GM12878 (cell line): Measurements from ENCODE around the gene DEFB131B. TPM values are rescaled to one million over a fixed set of nuclear protein-coding genes. Genes with fewer than 3 reads are reported as not detected.
A peak's percentile ranks its signal among the peaks of the same experiment; 100 is the strongest.

Experiments used
- ATAC-seq: fragments of 200-7000 bp; cut with Tn5 transposase; 3 replicates; pipeline ENCODE4 v1.9.1; 2020; ENCODE audit warnings: mild to moderate bottlenecking, moderate library complexity
- BruUV-seq: library from RNA; stranded (reverse); fragments of 400-500 nt; replicated peaks from 2 replicates; lab custom pipeline; 2021; lab: Mats Ljungman, UMichigan
- CTCF ChIA-PET: fragments of 300-600 bp; sonication (Branson Sonifier 250); formaldehyde crosslinking; extraction: SDS; loops from one replicate; lab custom pipeline; 2021; ENCODE audit warnings: inconsistent platforms; lab: Yijun Ruan, JAX
- POLR2A ChIA-PET: fragments of 350-600 bp; formaldehyde crosslinking; extraction: SDS; loops from one replicate; lab custom pipeline; 2021; ENCODE audit warnings: inconsistent platforms; lab: Charles Lee
- RAD21 ChIA-PET: fragments of 300-600 bp; sonication (Branson Sonifier 250); formaldehyde crosslinking; loops from one replicate; lab custom pipeline; 2023; ENCODE audit warnings: antibody characterized with exemption; ENCODE audit not compliant: unreplicated experiment; lab: Charles Lee
- SMC1A ChIA-PET: fragments of 300-600 bp; sonication (Branson Sonifier 250); formaldehyde crosslinking; loops from one replicate; lab custom pipeline; 2023; ENCODE audit not compliant: unreplicated experiment, uncharacterized antibody; lab: Charles Lee
- DNase-seq: peaks from one replicate; pipeline ENCODE4 v3.0.0-alpha.2; 2011; ENCODE audit warnings: low read depth, low spot score
- FAIRE-seq: peaks from 3 replicates; lab custom pipeline; 2011; peaks lifted over from hg19 to GRCh38; lab: Jason Lieb, UNC
- H2AFZ ChIP-seq: 2 replicates; pipeline ENCODE4 v1.6.0; 2011; ENCODE audit warnings: low read depth, low read length, control low read depth; ENCODE audit not compliant: control insufficient read depth
- H3K27ac ChIP-seq: 2 replicates; pipeline ENCODE4 v1.5.1; 2011; ENCODE audit warnings: control low read depth; ENCODE audit not compliant: control insufficient read depth, insufficient read depth
- H3K27me3 ChIP-seq, 2 experiments: replicated peaks in 1 of 2; 2 replicates each; pipeline versions ENCODE4 v1.6.0 to v1.6.1; 2011; ENCODE audit warnings: low read length in 1 of 2; ENCODE audit not compliant: control insufficient read depth in 2 of 2, insufficient read depth in 2 of 2
- H3K36me3 ChIP-seq, 2 experiments: 2 replicates each; pipeline ENCODE4 v1.5.1; 2011; ENCODE audit warnings: low read length in 1 of 2; ENCODE audit not compliant: control insufficient read depth in 2 of 2, insufficient read depth in 2 of 2
- H3K4me1 ChIP-seq: 2 replicates; pipeline ENCODE4 v1.6.1; 2011; ENCODE audit warnings: mild to moderate bottlenecking, low read length, moderate library complexity, mixed read lengths; ENCODE audit not compliant: control insufficient read depth, insufficient read depth
- H3K4me2 ChIP-seq: 2 replicates; pipeline ENCODE4 v1.6.0; 2011; ENCODE audit warnings: control low read depth; ENCODE audit not compliant: control insufficient read depth, insufficient read depth
- H3K4me3 ChIP-seq: fragments of 200-600 bp; sonication (generic); 2 replicates; pipeline ENCODE4 v1.5.1; 2016
- H3K79me2 ChIP-seq: 2 replicates; pipeline ENCODE4 v1.6.0; 2011; ENCODE audit warnings: low read length; ENCODE audit not compliant: control insufficient read depth, insufficient read depth
- H3K9ac ChIP-seq: 2 replicates; pipeline ENCODE4 v1.8.0; 2011; ENCODE audit warnings: low read length, control low read depth, mixed read lengths; ENCODE audit not compliant: control insufficient read depth, insufficient read depth
- H3K9me3 ChIP-seq: replicated peaks from 3 replicates; pipeline ENCODE4 v1.5.1; 2011; ENCODE audit warnings: mild to moderate bottlenecking, low read length; ENCODE audit not compliant: control insufficient read depth, insufficient read depth
- H4K20me1 ChIP-seq: 2 replicates; pipeline ENCODE4 v1.6.0; 2011; ENCODE audit not compliant: control insufficient read depth, insufficient read depth
- BHLHE40 ChIP-seq, 2 experiments: fragments of 450-650 bp in 1 of 2; IDR thresholded peaks; 2 replicates each; pipeline ENCODE4 v1.6.1; 2011 to 2017; ENCODE audit warnings: low read depth in 2 of 2, borderline replicate concordance in 1 of 2, improper control_type of control experiment in 1 of 2, low read length in 1 of 2, mild to moderate bottlenecking in 1 of 2
- CHD2 ChIP-seq: IDR thresholded peaks from 2 replicates; pipeline ENCODE4 v1.6.1; 2011; ENCODE audit warnings: low read depth, low read length, improper control_type of control experiment, borderline replicate concordance
- CHD4 ChIP-seq: fragments of 200-600 bp; sonication (generic); IDR thresholded peaks from 2 replicates; pipeline ENCODE4 v1.6.1; 2016; ENCODE audit warnings: mild to moderate bottlenecking
- CREB1 ChIP-seq: IDR thresholded peaks from 2 replicates; pipeline ENCODE4 v1.6.1; 2012; ENCODE audit warnings: low read depth, mild to moderate bottlenecking, inconsistent platforms
- EP300 ChIP-seq, 2 experiments: fragments of 150-350 bp in 1 of 2; IDR thresholded peaks; 2 replicates each; pipeline ENCODE4 v1.6.1; 2011 to 2012; ENCODE audit warnings: low read depth in 2 of 2, low read length in 2 of 2, borderline replicate concordance in 1 of 2, improper control_type of control experiment in 1 of 2, inconsistent platforms in 1 of 2; ENCODE audit not compliant: control insufficient read depth in 1 of 2
- FOXM1 ChIP-seq: IDR thresholded peaks from 2 replicates; pipeline ENCODE4 v1.6.1; 2012; ENCODE audit warnings: low read depth, mild to moderate bottlenecking, inconsistent platforms, low read length, moderate library complexity
- GABPA ChIP-seq: IDR thresholded peaks from 2 replicates; pipeline ENCODE4 v1.6.1; 2014; ENCODE audit warnings: antibody characterized with exemption, low read depth, mild to moderate bottlenecking, inconsistent platforms
- HDAC2 ChIP-seq: fragments of 200-600 bp; sonication (generic); IDR thresholded peaks from 2 replicates; pipeline ENCODE4 v1.6.1; 2017
- IKZF2 ChIP-seq, 2 experiments: fragments of 450-650 bp; IDR thresholded peaks; 2 replicates each; pipeline ENCODE4 v1.6.1; 2017; ENCODE audit warnings: mild to moderate bottlenecking in 2 of 2, moderate library complexity in 2 of 2
- IRF5 ChIP-seq: fragments of 450-650 bp; IDR thresholded peaks from 2 replicates; pipeline ENCODE4 v1.6.1; 2017; ENCODE audit warnings: borderline replicate concordance
- NR2C2 ChIP-seq: IDR thresholded peaks from 2 replicates; pipeline ENCODE4 v1.6.1; 2011; ENCODE audit warnings: borderline replicate concordance, low read depth; ENCODE audit not compliant: control insufficient read depth, insufficient read length
- NR2F1 ChIP-seq: fragments of 450-650 bp; conservative IDR thresholded peaks from 2 replicates; pipeline ENCODE4 v1.6.1; 2017; ENCODE audit warnings: mild to moderate bottlenecking
- PKNOX1 ChIP-seq: fragments of 450-650 bp; IDR thresholded peaks from 2 replicates; pipeline ENCODE4 v1.6.1; 2016; ENCODE audit warnings: mild to moderate bottlenecking
- RAD51 ChIP-seq: fragments of 450-650 bp; IDR thresholded peaks from 2 replicates; pipeline ENCODE4 v1.6.1; 2016; ENCODE audit warnings: moderate library complexity, mild to moderate bottlenecking, inconsistent platforms
- RB1 ChIP-seq: fragments of 450-650 bp; formaldehyde crosslinking; IDR thresholded peaks from 2 replicates; pipeline ENCODE4 v1.6.1; 2017; ENCODE audit warnings: mild to moderate bottlenecking, borderline replicate concordance
- RBBP5 ChIP-seq: fragments of 200-600 bp; sonication (generic); conservative IDR thresholded peaks from 2 replicates; pipeline ENCODE4 v1.6.1; 2016
- RCOR1 ChIP-seq: conservative IDR thresholded peaks from 2 replicates; pipeline ENCODE4 v1.6.1; 2012; ENCODE audit warnings: low read depth, low read length, improper control_type of control experiment
- RUNX3 ChIP-seq: IDR thresholded peaks from 2 replicates; pipeline ENCODE4 v1.6.1; 2012; ENCODE audit warnings: low read length, inconsistent platforms
- TARDBP ChIP-seq: IDR thresholded peaks from 2 replicates; pipeline ENCODE4 v1.6.1; 2016; ENCODE audit warnings: borderline replicate concordance
- USF2 ChIP-seq: IDR thresholded peaks from 2 replicates; pipeline ENCODE4 v1.6.1; 2011; ENCODE audit warnings: low read depth, low read length, improper control_type of control experiment, borderline replicate concordance
- WGBS: methylation state at CpG from one replicate; pipeline ENCODE4 v1.1.6; 2016; ENCODE audit warnings: low lambda C conversion rate; ENCODE audit not compliant: insufficient replicate concordance, insufficient coverage; ENCODE audit errors: missing lambda C conversion rate; 5-methylcytosine and 5-hydroxymethylcytosine counted together
- in situ Hi-C: fragments of 300-500 bp; cut with MboI; formaldehyde crosslinking; loops from 9 replicates; pipeline ENCODE4 v1.14.3; 2018; ENCODE audit warnings: mixed read lengths
- intact Hi-C: fragments of 100-400 bp; cut with micrococcal nuclease; formaldehyde crosslinking; loops from one replicate; pipeline ENCODE4 v1.14.2; 2022; ENCODE audit not compliant: unreplicated experiment
- polyA plus RNA-seq, 11 experiments: library from polyadenylated mRNA; depleted of rRNA in 4 of 11; unstranded in 6 of 11; stranded (reverse) in 5 of 11; fragments of >200 nt; fragmentation: Nextera tagmentation in 4 of 11; fragmentation: Illumina TruSeq in 1 of 11; extraction: Ambion mirVana in 4 of 11; extraction: Trizol in 1 of 11; gene quantifications; 1 replicate in 1 of 11; 2 replicates in 10 of 11; pipeline versions ENCODE4 v1.2.1 to v1.2.3, GENCODE V29; 2011 to 2016; ENCODE audit warnings: inconsistent platforms in 2 of 11, missing spikeins in 2 of 11, low read depth in 1 of 11
- total RNA-seq, 4 experiments: library from RNA; depleted of rRNA in 3 of 4; stranded (reverse); fragments of >200 nt in 3 of 4; fragmentation: Illumina TruSeq in 1 of 4; extraction: Trizol in 1 of 4; gene quantifications; 2 replicates each; pipeline versions ENCODE4 v1.2.1 to v1.2.3, GENCODE V29; 2013 to 2021
- TF ChIP-seq, protein P1 (sequence below): fragments of 450-650 bp; conservative IDR thresholded peaks from 2 replicates; pipeline ENCODE4 v1.6.1; 2017; ENCODE audit warnings: mild to moderate bottlenecking, moderate library complexity

DEFB131B gene
- total and polyA plus RNA-seq, 10 of the 15 experiments (the other 5 are each of a cell fraction or from before 2014, with no cell fraction given) = not detected

- CTCF ChIA-PET = interaction anchor here (0.8 to 6.8 kb wide), 9 partner anchors 13 to 212 kb away, joined by 3 to 49 read pairs (median 4); no protein-coding TSS in a partner anchor
- FAIRE-seq (no peak), DNase-seq (peak; percentile 51), ATAC-seq (peak; percentile 2)
- peaks cover 92% of the 10 kb centered on the region for H3K79me2 ChIP-seq
- peaks cover 26% of the 10 kb centered on the region for H3K4me1 ChIP-seq
- 0 out of 4 replicates have a peak, but pooled peaks cover 0 to 4% of the 10 kb centered on the region in 2 experiments for H3K36me3 ChIP-seq
- no peaks in the 10 kb centered on the region for H3K9me3 ChIP-seq
- peak overlapping the region; percentile 86 for H3K4me3 ChIP-seq
- POLR2A ChIA-PET = interaction anchor here (0.7 to 3.4 kb wide), 10 partner anchors 10 to 107 kb away, joined by 3 to 25 read pairs (median 4); no protein-coding TSS in a partner anchor
- H2AFZ ChIP-seq = no peak overlapping the region
- peak overlapping the region; percentile 62 for H3K9ac ChIP-seq
- no peaks in the 10 kb centered on the region for H4K20me1 ChIP-seq
- BruUV-seq = no TSS peak
- H3K4me2 ChIP-seq = peak overlapping the region; percentile 84
- H3K27ac ChIP-seq = peak overlapping the region; percentile 98
- RAD21 ChIA-PET = interaction anchor here (0.9 to 3.8 kb wide), 13 partner anchors 9 to 499 kb away, joined by 3 to 24 read pairs (median 5); partner anchors contain the start of gene IL18BP
- in situ Hi-C loops = no loop called here
- intact Hi-C loops = no loop called here
- SMC1A ChIA-PET = interaction anchor here (1.3 to 7.3 kb wide), 10 partner anchors 10 to 143 kb away, joined by 3 to 63 read pairs (median 7); no protein-coding TSS in a partner anchor
- 0% methylated on average over 2 of the region's 2 CpGs for WGBS
- no peaks in the 10 kb centered on the region for H3K27me3 ChIP-seq
- no peak for TF ChIP-seq NR2F1
- TF ChIP-seq PKNOX1 = no peak
- TF ChIP-seq FOXM1 = peak; percentile 84; the same call in 1 of the 2 replicates
- no peak for TF ChIP-seq CHD2
- TF ChIP-seq EP300 (IDR thresholded peaks at IDR 0.05; ENCODE audit: borderline replicate concordance in 1 of 2, control insufficient read depth in 1 of 2, low read depth in 2 of 2, low read length in 2 of 2) = no peak
- no peak for TF ChIP-seq NR2C2
- TF ChIP-seq IKZF2 (IDR thresholded peaks at IDR 0.05) = no peak
- TF ChIP-seq, protein P1, sequence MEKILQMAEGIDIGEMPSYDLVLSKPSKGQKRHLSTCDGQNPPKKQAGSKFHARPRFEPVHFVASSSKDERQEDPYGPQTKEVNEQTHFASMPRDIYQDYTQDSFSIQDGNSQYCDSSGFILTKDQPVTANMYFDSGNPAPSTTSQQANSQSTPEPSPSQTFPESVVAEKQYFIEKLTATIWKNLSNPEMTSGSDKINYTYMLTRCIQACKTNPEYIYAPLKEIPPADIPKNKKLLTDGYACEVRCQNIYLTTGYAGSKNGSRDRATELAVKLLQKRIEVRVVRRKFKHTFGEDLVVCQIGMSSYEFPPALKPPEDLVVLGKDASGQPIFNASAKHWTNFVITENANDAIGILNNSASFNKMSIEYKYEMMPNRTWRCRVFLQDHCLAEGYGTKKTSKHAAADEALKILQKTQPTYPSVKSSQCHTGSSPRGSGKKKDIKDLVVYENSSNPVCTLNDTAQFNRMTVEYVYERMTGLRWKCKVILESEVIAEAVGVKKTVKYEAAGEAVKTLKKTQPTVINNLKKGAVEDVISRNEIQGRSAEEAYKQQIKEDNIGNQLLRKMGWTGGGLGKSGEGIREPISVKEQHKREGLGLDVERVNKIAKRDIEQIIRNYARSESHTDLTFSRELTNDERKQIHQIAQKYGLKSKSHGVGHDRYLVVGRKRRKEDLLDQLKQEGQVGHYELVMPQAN = no peak
- TF ChIP-seq RB1 = no peak
- no peak for TF ChIP-seq TARDBP
- no peak for TF ChIP-seq RAD51
- TF ChIP-seq RCOR1 = no peak
- TF ChIP-seq RUNX3 = 0 out of 2 replicates have a peak, but pooled peaks have one; percentile 1
- TF ChIP-seq IRF5 = no peak
- no peak for TF ChIP-seq USF2
- TF ChIP-seq HDAC2 = no peak
- no peak for TF ChIP-seq CHD4
- TF ChIP-seq GABPA = no peak
- no peak for TF ChIP-seq BHLHE40 (IDR thresholded peaks at IDR 0.05; ENCODE audit: borderline replicate concordance in 1 of 2, low read depth in 2 of 2, low read length in 1 of 2)
- TF ChIP-seq CREB1 = 0 out of 2 replicates have a peak, but pooled peaks have one; percentile 8
- TF ChIP-seq RBBP5 = no peak
These were observed 53.0 kb downstream of the DEFB131B start for GRCh38 chr11:71931245-71931602.
